NCI-H1092 (cell line): ENCODE results near the gene C14orf93.

Experiments
- DNase-seq: peaks from one replicate; lab custom pipeline; 2025; lab: John Stamatoyannopoulos, UW

Gene C14orf93

DNA sequence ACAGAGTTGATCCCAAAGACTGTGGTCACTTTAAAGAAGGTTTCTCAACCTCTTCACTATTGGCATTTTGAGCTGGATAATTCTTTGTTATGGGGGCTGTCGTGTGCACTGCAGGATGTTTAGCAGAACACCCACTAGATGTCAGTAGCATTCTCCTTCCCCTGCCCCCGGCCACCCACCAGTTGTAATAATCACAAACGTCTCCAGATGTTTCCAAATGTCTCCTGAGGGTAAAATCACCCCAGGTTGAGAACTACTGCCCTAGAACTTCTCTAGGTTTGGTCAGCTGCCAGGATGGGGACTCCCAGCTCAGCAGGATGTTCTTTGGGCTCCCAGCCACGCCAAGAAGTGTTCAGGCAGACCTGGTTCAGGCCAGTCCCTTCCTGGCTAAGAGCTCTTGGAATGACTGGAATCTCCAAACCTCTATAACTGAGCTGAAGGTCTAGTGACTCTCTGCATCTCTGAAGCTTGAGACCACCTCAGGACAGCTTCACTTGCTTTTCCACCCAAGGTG, 15.1 kb downstream of the C14orf93 start:
- DNase-seq, result peak; percentile 16

DNA sequence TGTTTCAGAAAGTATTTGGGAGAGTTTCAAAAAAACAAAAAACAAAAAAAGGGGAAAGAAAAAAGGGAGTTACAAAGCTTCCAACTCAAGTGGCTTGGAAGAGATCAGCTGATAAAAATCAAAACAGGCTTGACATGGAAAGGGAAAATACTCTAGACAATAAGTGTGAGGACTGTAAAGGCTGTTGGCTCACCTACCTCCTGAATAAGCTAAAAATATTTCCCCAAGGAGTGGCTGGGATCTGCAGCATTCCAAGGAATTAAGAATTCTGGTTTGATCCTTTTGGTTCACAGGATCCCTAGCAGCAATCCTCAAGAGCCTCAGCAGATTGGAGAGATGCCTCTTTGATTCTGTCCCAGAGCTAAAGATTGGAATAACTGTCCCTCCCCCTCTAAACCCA, 16.4 kb downstream of the C14orf93 start:
- DNase-seq, result no peak

DNA sequence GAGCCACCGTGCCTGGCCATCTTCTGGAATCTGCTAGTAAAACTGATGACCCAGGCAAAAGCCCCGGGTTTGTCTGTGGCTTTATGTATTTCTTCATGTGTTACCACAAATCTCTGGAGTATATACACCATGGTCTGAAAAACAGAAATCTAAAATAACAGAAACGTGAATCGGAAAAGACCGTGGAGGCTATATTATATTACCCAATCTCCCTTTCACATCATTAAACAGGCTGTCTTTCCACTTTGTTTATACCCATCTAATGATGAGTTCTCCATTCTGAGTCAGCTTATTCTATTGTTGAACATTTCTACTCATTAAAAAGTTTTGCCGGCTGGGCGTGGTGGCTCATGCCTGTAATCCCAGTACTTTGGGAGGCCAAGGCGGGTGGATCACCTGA, 18.1 kb downstream of the C14orf93 start:
- DNase-seq, result no peak

DNA sequence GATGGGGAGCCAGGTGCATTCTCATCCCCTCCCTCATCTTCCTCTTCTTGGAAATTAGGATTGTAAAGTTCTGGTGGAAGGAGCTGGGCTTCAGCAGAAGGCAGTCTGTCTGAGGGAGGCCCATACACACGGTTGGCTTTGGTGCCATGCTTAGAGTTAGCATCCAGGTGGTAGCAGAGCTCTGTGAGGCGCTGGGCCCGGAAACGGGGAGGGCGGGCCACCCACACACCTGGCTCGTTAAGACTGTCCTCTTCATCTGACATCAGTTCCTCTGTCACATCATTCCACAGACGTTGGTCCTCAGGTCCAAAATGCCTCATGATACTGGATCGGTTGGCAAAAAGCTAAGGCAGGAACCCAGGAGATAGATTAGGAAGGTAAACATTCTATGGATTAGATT, 22.7 kb downstream of the C14orf93 start:
- DNase-seq, result no peak

DNA sequence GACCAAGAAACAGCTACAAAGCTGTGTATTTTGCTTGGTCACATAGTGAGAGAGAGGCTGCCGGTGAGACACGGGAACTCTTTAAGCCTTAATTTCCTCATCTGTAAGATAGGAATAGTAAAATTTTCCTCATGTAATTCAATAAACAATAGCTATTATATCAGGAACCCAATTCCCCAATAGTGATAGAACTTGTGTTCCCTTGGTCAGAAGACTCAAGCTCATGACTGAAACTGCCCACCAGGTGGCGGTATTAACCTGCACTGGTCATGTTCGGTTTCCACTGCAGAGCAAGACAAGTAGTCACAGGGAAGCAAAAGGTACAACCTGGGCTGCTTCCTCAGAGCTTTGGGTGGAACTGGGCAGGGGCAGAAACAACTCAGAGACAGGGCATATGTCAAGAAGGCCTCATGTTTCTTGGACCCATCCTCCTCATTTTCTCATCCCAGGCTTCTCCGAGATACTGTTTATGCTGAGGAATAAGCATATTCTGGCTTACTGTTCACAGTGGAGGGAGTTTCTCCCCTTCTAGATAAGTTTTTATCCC, 23.4 kb downstream of the C14orf93 start:
- DNase-seq, result peak; percentile 77

DNA sequence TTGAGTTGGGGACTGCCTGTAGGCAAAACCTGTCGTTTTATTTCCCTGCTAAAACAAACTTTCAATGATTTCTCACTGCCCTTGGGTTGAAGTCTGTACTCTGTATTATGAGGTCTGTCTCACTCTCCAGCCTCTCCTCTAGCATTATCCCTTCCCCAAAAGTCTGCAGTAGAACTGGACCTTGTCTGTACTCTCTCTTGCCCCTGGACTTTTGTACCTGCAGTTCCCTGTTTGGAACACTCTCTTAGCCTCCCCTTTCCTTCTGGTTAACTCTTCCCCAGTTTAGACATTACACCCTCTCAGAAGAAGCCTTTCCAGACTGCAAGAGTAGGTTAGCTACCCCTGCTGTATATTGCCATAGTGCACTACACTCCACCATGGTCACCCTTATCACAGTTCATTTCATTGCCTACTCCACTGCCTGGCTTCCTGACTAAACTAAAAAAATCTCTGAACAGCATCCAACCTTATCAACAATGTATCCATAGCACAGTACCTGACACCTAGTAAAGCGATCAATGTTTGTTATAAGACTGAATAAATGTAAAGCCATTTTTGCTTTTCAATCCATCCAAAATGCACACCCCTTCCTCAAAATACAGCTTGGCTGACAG, 23.9 kb downstream of the C14orf93 start:
- DNase-seq, result no peak

DNA sequence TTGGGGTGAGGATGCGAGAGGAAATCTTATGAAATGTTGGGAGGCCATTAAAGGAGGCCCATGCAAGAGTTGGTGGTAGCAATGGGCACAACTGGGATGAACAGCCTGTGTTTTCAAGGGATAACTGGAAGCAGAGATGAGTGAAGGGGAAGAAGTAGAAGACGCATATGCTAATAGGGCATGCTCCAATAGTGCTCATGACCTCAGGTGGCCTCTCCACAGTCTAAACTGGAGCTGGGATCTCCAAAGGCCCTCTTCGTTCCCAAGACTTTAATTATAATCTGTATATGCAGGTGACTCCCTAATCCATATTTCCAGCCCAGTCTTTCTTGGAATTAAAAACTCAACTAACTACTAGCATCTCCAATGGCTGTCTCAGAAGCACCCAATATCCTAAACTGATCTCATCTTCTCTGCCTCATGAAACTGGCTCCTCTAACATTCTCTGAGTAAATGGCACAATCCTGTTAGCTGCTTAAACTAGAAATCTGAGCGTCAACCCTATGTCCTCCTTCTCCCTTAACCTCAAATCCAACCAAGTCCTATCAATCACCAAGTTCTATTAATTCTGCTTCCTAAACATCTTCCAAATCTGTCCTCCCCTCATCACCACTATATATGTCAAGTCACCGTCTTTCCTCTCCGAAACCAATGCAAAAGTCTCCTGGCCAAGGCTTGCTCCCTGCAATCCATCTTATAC, 24.8 kb downstream of the C14orf93 start:
- no peak for DNase-seq

- no peak for DNase-seq
Measured at GRCh38 chr14:22982477-22983245, 27.3 kb downstream of the C14orf93 start, which contains the start of gene AJUBA. AJUBA (minus strand) TSS chr14:22982551; CDS start chr14:22982266, 285 bp downstream.

GRCh38 chr14:22981876-22982476, 28.0 kb downstream of the C14orf93 start:
- DNase-seq, result no peak

DNA sequence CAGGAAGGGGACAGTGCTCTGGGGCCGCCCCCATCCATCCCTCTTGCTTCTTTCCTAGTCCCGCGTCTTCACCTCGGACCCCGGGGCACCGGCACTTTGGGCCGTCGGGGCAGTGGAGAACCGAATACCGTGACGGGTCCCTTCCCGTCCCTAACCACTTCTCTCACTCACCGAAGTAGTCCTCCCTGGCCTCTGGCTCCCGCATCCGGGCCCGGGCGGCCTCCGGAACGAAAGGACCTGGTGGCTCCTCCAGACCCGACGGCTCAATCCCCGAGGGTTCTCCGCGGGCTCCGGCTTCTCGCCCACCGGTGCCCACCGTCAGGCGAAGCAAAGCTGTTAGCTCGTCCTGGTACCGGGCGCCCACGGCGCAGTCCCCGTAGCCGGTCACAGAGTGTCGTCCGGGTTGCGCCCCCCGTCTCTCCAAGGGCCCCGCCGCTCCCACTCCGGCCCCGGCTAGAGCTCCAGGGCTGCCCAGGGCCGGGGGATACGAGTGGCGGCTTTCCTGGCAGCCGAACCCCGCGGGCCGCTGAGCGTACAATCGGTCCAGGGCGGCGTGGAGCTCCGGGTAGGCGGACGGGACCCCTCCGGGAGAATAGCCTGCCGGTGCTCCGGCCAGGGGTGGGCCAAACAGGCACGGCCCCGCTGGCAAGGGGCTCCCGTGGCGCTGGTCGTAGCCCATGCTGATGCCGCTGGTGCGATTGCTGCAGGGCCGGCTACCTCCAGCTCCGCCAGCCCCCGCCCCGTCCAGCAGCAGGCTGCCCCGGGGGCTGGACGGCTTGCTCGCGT, 28.7 kb downstream of the C14orf93 start:
- no peak for DNase-seq

GRCh38 chr14:22980672-22981089, 29.3 kb downstream of the C14orf93 start:
- no peak for DNase-seq

GRCh38 chr14:22979748-22980392, 30.1 kb downstream of the C14orf93 start:
- no peak for DNase-seq

- no peak for DNase-seq
Measured at GRCh38 chr14:22978981-22979671, 30.8 kb downstream of the C14orf93 start.

- DNase-seq, result no peak
Measured at GRCh38 chr14:22978487-22978837, 31.5 kb downstream of the C14orf93 start.

DNA sequence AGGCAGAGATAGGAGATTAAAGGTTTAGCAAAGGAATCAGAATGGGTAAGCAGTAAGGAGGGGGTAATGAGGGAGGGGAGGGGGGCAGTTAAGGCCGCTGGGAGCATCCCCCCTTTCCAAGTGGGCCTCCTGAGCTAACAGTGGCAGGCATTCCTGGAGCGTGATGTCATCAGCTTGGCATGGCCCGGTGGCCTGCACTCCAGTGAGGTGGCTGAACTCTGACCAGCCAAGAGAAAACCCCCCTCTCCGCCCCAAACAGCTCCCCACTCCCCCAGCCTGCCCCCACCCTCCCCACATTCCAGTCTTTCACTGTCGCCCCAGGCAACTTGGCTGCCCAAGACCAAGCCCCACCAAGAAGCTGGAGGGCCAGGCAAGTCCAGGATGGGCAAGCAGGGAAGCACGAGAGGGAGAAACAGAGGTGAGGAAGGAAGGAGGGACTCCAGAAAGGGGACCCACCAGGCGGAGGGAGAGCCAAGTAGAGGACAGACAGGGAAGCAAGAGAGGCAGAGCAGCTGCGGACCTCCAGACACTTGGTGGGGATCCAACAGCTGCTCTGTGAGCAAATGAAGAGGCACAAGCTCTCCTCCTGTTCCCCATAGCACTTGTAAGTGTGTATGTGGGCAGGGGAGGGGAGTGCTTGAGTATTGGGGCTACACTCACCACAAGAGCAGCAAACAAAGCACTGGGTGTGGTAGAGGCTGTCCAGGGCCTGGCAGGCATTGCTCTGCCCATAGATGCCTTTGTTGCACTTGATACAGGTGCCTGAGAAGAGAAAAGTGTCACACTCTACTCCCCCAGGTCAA, 32.1 kb downstream of the C14orf93 start:
- DNase-seq, result no peak

DNA sequence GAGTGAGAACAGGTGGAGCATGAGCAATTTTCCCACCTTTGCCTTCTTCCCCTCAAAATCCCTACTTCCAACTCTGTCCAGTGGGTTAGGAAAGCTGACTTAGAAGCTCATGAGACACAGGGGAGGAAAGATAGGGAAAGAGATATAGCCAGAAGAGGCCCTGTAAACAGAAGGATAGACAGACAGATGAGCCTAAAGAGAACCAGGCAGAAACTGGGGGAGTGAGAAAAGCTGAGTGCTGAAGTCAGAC, 32.6 kb downstream of the C14orf93 start:
- DNase-seq, result no peak

- no peak for DNase-seq
Measured at GRCh38 chr14:22976620-22977433, 33.1 kb downstream of the C14orf93 start.

DNA sequence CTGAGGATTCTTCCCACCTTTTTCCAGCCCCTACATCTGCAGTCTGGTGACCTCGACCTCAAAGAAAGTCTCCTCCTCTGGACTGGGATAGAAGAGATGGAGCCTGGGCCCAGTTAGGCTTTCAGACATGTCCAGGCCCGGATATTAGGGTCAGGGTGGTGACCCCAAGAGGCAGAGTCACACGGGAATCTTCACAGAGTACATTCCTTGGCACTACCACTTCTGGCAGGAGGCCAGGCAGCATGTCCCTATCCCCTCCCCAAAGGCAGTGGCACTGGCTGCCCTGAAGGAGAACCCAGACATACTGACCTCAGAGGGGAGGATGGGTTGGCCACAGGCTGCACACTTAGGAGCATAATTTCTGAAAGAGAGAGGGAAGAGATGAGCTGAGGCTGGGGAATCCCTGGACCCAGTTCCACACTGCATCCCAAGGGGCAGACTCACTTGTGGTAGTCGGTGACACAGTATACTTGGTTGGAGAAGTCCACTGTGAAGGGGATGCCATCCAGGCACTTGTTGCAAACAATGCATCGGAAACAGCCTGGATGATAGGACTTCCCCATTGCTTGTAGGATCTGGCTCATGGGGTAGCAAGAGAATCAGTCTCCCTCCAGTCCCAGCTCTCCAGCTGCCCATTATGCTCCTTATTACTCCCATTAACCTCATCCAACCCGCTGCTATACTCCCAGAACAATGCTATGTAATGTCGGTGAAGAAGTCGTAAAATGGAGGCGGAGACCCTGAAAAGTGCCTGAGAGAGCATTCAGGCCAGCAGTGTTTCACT, 35.2 kb downstream of the C14orf93 start:
- no peak for DNase-seq
